ENCODE data around the gene CNTNAP3.
"Not testable (repeated sequence)": the region's sequence is repeated elsewhere in the genome, so short reads cannot be mapped to it uniquely, and the experiment has no call there.

Gene CNTNAP3

DNA sequence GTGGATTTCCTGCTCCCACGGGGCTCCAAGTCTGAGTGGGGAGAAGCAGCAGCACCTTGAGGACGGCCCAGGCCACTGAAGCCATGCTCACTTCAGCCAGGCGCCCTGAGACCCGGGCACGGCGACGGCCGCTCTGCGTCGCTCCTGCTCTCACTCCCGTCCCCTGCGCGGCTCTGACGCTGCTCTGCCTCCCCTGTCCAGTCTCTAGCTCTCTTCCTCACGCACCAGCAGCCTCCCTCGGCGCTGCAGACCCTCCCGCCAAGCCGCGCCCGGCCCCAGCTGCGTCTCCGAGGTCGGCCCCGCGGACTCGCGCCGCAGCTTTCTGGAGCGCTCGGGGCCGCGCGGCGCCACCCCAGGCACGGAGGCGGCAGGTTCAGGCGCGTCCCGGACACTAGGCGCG is at the start of gene CNTNAP3:
Gene CNTNAP3 (minus strand): TSS at position 188 of the 400 bp plus-strand sequence. CDS start 103 bp downstream, at position 85.
- not testable (repeated sequence) for DNase-seq (ENCODE audit: insufficient read length, low spot score); FAIRE-seq

DNA sequence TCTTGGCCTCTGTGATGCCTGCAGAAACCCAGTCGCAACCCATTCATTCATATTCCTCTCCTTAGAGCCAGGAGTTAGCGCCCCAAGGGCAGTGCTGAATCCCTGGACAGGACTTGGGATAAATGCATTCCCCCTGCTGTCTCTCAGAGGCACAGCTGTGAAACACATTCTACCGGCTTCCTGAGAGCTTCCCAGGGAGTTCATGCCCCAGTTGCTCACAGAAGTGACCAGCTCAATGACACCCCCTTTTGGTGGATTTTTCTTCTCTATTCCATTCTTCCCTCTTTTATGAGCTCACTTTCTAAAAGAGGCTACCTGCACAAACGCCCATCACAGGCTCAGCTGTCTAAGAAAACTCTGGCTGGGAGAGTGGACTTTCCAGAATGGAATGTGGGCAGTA is 8.0 kb downstream of the CNTNAP3 start:
- FAIRE-seq; DNase-seq (ENCODE audit: insufficient read length, low spot score): not testable (repeated sequence)

DNA sequence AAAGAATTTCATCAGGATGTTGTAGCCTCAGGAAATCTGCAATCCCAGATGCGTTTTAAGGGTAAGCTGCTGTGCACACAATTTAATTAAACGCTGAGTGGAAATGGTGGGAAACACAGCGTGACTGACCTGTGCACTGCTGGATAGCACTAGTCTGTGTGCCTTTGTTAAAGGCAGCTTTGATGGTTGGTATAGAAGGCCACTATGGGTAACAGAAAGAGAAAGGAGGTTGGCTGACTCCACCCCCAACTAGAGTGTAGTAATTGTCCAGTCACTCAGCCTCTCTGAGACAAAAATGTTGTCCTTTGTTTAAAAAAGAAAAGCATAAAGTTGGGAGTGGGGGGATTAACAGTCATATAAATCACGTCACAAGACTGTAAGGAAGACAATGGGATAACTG is 45.5 kb downstream of the CNTNAP3 start:
- not testable (repeated sequence) for DNase-seq (ENCODE audit: insufficient read length, low spot score); FAIRE-seq

DNA sequence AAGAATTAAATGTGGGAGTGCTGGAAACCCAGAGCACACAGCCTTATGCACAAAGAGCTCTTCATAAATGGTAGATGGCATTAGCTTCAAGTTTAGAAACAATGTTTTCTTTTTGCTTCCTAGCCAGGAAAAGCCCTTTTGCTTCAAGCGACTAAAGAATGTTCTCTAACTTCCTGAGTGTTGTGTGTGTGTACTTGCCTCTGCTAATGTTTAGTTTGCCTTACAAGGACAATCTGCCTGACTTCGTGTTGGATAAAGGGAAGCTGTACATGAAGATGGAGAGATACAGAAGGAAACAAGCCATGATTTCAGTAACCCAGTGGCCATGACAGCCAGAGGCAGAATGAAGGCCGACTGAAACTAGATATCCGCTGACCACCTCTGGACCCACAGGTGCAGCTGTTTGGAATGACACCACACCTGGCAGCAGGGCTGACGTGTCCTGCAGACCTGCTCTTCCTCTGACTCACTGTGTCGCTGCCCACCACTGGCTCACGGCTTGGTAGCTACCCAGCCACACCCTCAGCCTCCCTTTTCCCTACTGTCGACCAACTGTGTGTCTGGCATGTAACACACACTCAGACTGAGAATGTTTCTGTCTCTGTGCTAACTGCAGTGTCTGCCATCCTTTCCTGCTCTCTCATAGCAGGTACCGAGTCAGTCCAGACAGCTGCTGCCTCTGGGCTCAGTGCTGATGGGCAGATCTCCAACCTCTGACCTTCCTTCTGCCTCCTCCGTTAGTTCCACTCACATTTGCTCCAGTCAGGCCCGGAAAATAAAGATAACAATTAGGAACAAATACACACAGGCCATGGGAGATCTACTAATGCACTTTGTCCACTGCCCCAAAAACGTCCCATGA is 55.6 kb downstream of the CNTNAP3 start:
- not testable (repeated sequence) for DNase-seq (ENCODE audit: insufficient read length, low spot score); FAIRE-seq

DNA sequence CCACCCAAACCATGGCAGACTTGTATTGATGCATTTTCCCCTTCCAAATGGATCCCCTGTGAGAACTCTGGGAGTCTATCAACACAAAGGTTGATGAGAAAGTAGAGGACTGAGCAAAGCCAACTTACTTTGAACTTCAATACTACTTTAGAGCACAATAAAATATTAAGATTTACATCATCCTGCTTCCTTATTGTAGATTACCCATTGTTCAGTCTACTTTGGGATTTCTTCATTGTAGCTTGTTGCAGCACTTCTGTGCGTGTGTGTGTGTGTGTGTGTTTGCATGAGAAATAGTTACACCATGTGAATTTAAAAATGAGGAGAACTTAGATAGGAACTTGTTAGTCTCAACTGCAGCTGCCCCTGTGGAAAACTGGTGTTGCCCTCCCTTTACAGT is 72.0 kb downstream of the CNTNAP3 start:
- FAIRE-seq; DNase-seq (ENCODE audit: insufficient read length, low spot score): not testable (repeated sequence)

DNA sequence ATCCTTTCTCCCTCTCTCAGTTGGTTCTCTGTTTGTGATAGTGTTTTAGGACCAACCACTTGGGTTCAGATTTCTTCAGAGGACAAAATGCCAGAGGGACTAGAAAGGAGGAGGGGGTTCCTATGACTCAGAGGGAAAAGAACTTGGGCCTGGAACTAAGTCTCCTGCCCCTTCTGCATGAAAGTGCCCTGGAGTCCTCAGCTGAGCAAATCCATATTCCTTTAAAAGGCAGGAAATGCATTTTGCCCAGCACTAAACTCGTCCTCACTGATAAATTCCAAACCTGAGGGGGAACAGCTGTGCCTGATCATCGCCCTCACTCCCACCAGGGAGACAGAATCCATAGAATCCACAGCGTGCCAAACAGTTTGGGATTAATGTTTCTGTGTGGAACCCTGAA is 78.2 kb downstream of the CNTNAP3 start:
- not testable (repeated sequence) for DNase-seq (ENCODE audit: insufficient read length, low spot score); FAIRE-seq

DNA sequence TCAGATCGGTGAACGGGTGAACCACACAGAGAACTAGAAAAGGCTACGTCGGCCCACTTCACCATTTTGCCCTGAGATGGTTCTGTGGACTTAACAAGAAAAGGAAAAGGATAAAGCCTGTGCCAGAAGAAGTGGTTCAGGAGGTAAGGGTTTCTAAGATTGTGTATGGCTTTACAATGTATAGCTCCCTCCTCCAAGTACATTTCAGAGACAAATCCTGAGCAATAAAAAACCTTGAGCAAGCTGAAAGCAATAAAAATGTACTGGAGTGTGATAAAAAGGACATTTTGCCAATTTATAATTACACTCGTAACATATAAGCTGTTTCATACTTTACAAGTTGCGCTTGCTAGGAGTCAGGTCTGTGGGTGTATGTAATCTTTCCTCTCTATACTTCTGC is 81.3 kb downstream of the CNTNAP3 start:
- DNase-seq (ENCODE audit: insufficient read length, low spot score); FAIRE-seq: not testable (repeated sequence)

DNA sequence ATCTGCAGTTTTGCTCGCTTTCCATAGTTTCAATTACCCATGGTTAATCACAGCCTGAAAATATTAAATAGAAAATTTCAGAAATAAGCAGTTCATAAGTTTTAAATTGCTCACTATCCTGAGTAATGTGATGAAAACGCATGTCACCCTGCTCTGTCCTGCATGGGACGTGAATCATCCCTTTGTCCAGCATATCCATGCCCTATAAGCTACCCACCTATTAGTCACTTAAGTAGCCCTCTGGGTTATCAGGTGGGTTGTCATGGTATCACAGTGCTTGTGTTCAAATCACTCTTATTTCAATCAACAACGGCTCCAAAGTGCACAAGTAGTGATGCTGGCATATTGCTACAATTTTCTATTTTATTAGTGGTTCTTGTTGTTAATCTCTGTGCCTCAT is 82.1 kb downstream of the CNTNAP3 start:
- FAIRE-seq; DNase-seq (ENCODE audit: insufficient read length, low spot score): not testable (repeated sequence)

DNA sequence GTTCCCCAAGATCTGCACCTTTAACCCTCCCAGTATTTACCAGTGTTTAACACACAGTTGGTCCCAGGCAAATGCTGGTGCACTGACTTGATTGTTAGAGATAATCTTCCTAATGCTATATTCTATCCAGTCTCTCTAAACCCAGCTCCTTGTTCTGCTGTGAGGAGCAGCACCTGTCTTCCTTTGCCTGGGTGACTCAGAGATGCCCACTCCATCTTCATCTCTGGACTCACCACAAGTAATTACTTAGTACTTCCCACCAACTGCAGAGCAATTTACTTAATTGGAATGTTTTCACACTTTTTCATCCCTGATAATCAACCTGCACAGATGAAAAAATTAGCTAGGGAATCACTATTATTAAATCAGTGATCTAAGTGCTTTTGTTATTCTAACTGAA is 87.6 kb downstream of the CNTNAP3 start:
- not testable (repeated sequence) for DNase-seq (ENCODE audit: insufficient read length, low spot score); FAIRE-seq

DNA sequence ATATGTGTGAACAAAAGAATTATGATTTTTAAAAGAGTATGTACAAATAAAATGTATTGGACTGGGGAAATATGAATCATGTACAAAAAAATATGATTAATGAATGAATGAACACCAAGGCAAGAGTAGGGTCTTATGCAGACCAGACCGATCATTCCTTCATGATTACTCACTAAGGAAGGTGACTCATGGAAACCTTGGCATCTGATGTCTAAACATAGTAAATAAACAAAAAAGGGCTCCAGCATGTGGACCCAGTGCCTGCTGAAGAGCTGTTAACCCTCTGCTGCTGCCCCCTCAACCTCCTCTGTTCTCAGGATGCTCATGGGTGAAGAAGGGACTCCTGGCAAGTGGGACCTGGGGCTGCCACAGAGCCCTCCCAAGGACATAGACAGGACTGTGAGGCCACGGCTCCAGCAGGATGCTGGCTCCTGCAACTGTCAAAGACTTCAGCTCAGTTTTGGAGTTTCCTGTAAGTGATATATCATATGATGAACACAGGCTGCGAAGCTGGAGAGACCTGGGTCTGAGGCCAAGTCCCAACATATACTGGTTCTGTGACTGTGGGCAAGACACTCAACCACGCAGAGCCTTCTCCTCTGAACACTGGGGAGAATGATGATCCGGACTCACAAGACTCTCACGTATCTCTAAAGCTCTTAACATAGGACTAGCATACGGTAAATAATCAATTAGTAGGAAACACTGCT is 89.8 kb downstream of the CNTNAP3 start:
- FAIRE-seq; DNase-seq (ENCODE audit: insufficient read length, low spot score): not testable (repeated sequence)

DNA sequence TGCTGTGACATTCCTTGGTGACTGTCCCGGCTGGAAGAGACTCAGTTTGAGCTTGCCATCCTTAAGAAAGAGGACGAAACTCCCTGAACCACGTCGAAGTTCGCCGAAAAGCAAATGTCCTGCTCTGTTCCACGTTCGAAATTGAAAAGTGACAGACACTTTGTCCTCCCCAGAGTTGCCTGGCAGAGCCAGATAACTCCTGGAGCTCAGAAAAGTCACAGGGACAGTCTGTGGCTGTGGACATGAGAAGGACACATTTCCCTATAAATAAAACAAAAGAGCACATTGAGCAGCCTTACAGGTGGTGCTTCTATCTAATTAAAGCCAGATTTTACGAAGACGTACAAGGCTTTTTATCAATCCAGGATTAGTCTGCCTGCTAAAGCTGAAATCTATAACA is 116.6 kb downstream of the CNTNAP3 start:
- not testable (repeated sequence) for DNase-seq (ENCODE audit: insufficient read length, low spot score); FAIRE-seq

DNA sequence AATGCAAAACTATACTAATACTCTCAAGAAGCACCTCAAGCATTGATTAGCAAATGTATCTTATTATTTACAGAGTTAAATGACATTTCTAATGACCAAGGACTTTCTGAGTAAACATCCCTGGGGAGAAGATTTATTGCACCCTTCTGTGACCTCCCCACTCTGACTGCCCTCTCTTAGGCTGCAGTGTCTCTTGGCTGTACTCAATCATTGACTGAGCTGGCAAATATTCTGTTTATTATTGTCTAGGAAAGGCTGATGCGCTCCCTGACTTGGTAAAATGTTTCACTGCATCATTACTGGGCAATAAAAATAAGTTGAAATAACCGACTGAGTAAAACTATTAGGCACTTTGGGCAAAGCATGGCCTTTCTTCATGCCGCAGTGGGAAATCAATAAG is 130.3 kb downstream of the CNTNAP3 start:
- not testable (repeated sequence) for DNase-seq (ENCODE audit: insufficient read length, low spot score); FAIRE-seq

DNA sequence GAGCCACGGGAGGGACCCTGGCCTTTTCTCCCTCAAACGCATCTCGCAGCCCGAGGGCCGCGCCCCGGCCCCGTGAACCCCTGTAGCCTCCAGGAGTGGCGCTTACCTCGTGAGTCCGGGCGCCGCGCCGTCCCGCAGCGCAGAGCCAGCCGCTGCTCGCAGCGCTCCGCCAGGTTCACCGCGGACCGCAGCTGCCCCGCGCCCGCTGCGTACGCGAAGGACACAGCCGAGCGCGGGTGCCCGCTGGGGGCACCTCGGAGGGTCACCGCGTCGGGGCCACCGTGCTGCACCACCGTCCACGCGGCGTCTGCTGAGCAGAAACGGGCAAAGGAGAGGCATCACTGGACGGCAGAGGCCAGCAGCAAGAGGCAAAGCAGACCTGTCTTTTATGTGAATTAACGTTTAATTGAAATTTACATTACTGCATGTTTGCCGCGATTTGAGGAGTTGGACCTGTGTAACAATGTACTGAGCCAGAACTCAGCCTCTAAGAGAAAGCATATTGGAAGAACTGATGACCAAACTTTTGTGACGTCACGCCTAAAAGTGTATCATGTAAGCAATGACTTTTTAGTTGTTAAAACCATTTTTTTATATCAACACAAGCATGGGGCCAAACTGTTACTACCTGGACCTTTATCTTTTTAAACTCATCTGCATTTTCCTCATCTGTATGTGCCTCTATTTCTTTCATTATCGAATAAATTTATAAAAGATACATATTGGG is 155.0 kb downstream of the CNTNAP3 start:
- DNase-seq (ENCODE audit: insufficient read length, low spot score); FAIRE-seq: not testable (repeated sequence)

DNA sequence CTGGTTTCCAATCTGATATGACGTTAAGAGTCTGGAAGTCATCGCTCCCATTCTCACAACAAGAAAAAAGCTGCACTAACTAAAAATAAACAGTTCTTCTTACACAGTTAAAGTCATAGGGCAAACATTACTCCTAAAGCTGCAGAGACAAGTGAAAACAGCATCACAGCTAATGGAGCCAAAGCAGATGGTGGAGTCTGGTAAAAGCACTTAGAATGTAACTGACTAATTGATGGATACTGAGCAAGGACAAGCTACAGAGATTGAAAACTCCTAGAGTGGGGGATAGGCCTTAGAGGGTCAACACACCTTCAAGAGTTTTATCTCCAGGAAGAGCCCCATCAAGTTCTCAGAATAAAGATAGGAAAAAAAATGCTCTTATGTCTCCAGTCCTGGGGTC is 166.6 kb downstream of the CNTNAP3 start:
- not testable (repeated sequence) for FAIRE-seq; DNase-seq (ENCODE audit: insufficient read length, low spot score)

DNA sequence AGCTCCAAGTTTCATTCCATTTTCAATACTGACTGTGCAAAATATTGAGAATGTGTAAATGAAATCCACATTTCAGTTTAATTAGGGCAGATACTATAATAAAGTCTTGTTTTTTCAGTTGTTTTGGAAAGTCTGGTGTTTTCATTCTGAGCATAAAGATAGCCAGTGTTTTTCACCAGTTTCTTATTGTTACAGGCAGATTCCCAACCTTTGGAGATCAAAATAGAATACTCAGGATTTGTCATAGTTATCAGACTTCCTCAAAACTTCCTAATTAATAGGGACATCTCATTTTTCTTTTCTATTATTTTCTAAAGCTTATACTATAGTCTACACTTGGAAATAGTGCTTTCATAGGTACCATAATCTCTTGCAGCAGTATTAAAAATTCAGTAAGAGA is 176.2 kb downstream of the CNTNAP3 start:
- not testable (repeated sequence) for DNase-seq (ENCODE audit: insufficient read length, low spot score); FAIRE-seq

Data from H54 (cell line).